ENCODE measurements around the gene TMX3. TPM values are rescaled to one million over a fixed set of nuclear protein-coding genes. Genes with fewer than 3 reads are reported as not detected.

Gene TMX3
- total RNA-seq, 1 experiment from 2014 or later = 21.2 TPM

GRCh38 chr18:68696937-68697336 lies 18.0 kb downstream of the TMX3 start:
- H3K9me3 ChIP-seq (ENCODE audit: insufficient read depth, low read depth) = no peaks in the 10 kb centered on the region
- intact Hi-C loops (cut with micrococcal nuclease; ENCODE audit: unreplicated experiment) = no loop called here
- peaks cover 3% of the 10 kb centered on the region; the same call in 1 of the 2 replicates for H4K20me1 ChIP-seq (ENCODE audit: insufficient read depth)
- H3K27me3 ChIP-seq (ENCODE audit: insufficient read depth, low read depth) = no peaks in the 10 kb centered on the region
- DNase-seq = no peak
- no peak overlapping the region for H3K27ac ChIP-seq
- peaks cover 28% of the 10 kb centered on the region for H3K36me3 ChIP-seq (ENCODE audit: low read depth)
- no peaks in the 10 kb centered on the region for H3F3A ChIP-seq (ENCODE audit: insufficient read depth, low read depth)
- no peak overlapping the region for H3K4me2 ChIP-seq
- no peaks in the 10 kb centered on the region for H3K9me2 ChIP-seq (ENCODE audit: insufficient read depth)
- H3K4me1 ChIP-seq (replicated peaks; ENCODE audit: insufficient read depth) = no peaks in the 10 kb centered on the region
- no TSS peak for BruUV-seq (replicated peaks)
- no peak overlapping the region for H2AFZ ChIP-seq
- ChIA-PET CTCF (no interaction called here), POLR2A (ENCODE audit: unreplicated experiment) (no interaction called here)
- no peak for TF ChIP-seq EZH2 (IDR thresholded peaks at IDR 0.05; ENCODE audit: low read depth)
- no peak for TF ChIP-seq CTCF (conservative IDR thresholded peaks at IDR 0.05)
- H3K79me2 ChIP-seq (ENCODE audit: low read depth) = no peaks in the 10 kb centered on the region
- no peak overlapping the region for H3K4me3 ChIP-seq

GRCh38 chr18:68694316-68694715 lies 20.6 kb downstream of the TMX3 start:
- Histone ChIP-seq H3K27ac (no peak overlapping the region), H2AFZ (no peak overlapping the region), H3K9me2 (ENCODE audit: insufficient read depth) (no peaks in the 10 kb centered on the region), H3F3A (ENCODE audit: insufficient read depth, low read depth) (no peaks in the 10 kb centered on the region), H3K27me3 (ENCODE audit: insufficient read depth, low read depth) (no peaks in the 10 kb centered on the region), H3K4me1 (replicated peaks; ENCODE audit: insufficient read depth) (no peaks in the 10 kb centered on the region), H3K9me3 (ENCODE audit: insufficient read depth, low read depth) (no peaks in the 10 kb centered on the region), H3K36me3 (ENCODE audit: low read depth) (peaks cover 14% of the 10 kb centered on the region; the same call in 1 of the 2 replicates), H3K4me3 (no peak overlapping the region), H3K79me2 (ENCODE audit: low read depth) (no peaks in the 10 kb centered on the region), H4K20me1 (ENCODE audit: insufficient read depth) (peaks cover 3% of the 10 kb centered on the region; the same call in 1 of the 2 replicates), H3K4me2 (no peak overlapping the region)
- no TSS peak for BruUV-seq (replicated peaks)
- POLR2A ChIA-PET (ENCODE audit: unreplicated experiment) = no interaction called here
- intact Hi-C loops (cut with micrococcal nuclease; ENCODE audit: unreplicated experiment) = no loop called here
- DNase-seq = no peak
- CTCF ChIA-PET = no interaction called here
- TF ChIP-seq EZH2 (IDR thresholded peaks at IDR 0.05; ENCODE audit: low read depth) (no peak), CTCF (conservative IDR thresholded peaks at IDR 0.05) (no peak)

DNA sequence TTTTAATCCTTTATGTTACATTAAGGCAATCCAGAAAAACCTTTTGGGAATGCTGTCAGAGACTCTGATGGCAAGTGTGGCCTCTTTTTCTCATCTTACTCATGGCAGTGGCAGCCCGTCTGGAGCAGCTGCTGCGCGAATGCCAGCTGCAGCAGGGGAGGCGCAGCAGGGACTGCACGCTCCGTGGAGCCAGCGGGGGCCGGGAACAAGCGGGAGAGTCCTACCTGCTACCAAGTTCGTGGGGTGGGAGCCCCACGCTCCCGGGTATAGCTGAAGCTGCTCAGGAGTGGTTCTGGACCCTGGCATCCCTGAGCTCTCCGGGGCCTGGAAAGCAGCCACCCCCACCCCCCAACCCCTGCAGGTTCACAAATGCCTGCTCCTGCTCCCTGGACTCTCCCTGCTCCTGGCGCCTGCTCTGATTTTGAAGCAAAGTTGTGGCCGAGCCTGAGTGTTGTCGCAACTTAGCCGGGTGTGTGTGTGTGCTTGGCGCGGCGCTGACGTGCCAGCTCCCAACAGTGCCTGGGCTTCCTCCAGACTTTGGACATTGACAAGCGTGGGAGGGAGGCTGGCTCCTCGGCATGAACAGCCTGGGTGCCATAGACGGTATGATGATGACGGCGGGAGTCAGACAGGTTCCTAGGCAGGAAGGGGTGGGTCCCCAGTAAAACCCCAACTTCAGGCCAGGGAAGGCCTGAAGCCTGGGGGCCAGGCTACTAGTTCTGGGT lies 21.7 kb downstream of the TMX3 start:
- Histone ChIP-seq H2AFZ (no peak overlapping the region), H3K9me2 (ENCODE audit: insufficient read depth) (no peaks in the 10 kb centered on the region), H3K9me3 (ENCODE audit: insufficient read depth, low read depth) (no peaks in the 10 kb centered on the region), H3F3A (ENCODE audit: insufficient read depth, low read depth) (no peaks in the 10 kb centered on the region), H3K4me3 (no peak overlapping the region), H3K27me3 (ENCODE audit: insufficient read depth, low read depth) (no peaks in the 10 kb centered on the region), H4K20me1 (ENCODE audit: insufficient read depth) (peaks cover 1% of the 10 kb centered on the region; the same call in 1 of the 2 replicates), H3K27ac (no peak overlapping the region), H3K79me2 (ENCODE audit: low read depth) (no peaks in the 10 kb centered on the region), H3K4me1 (replicated peaks; ENCODE audit: insufficient read depth) (no peaks in the 10 kb centered on the region), H3K36me3 (ENCODE audit: low read depth) (peaks cover 11% of the 10 kb centered on the region; the same call in 1 of the 2 replicates), H3K4me2 (no peak overlapping the region)
- no TSS peak for BruUV-seq (replicated peaks)
- ChIA-PET CTCF (no interaction called here), POLR2A (ENCODE audit: unreplicated experiment) (no interaction called here)
- TF ChIP-seq CTCF (conservative IDR thresholded peaks at IDR 0.05) = no peak
- no peak for TF ChIP-seq EZH2 (IDR thresholded peaks at IDR 0.05; ENCODE audit: low read depth)
- intact Hi-C loops (cut with micrococcal nuclease; ENCODE audit: unreplicated experiment) = no loop called here
- DNase-seq = no peak
